HG02798 (cell line): ENCODE measurements around the gene LYAR.
"Not testable (repeated sequence)": the region's sequence is repeated elsewhere in the genome, so short reads cannot be mapped to it uniquely, and the experiment has no call there.

ENCODE experiments used
- ATAC-seq: cut with Tn5 transposase; IDR thresholded peaks from one replicate; pipeline ENCODE4 v1.9.1; 2021; ENCODE audit warnings: mild to moderate bottlenecking; ENCODE audit not compliant: unreplicated experiment, poor library complexity

LYAR gene

GRCh38 chr4:4269331-4269731, 20.6 kb downstream of the LYAR start:
- ATAC-seq = no peak

- no peak for ATAC-seq
Measured at GRCh38 chr4:4268776-4269175, 21.2 kb downstream of the LYAR start.

- no peak for ATAC-seq
Measured at GRCh38 chr4:4267981-4268380, 22.0 kb downstream of the LYAR start.

- no peak for ATAC-seq
Measured at GRCh38 chr4:4260185-4260751, 29.7 kb downstream of the LYAR start.

- no peak for ATAC-seq
Measured at GRCh38 chr4:4259484-4260100, 30.4 kb downstream of the LYAR start.

- ATAC-seq = not testable (repeated sequence)
Measured at GRCh38 chr4:4257705-4258104, 32.2 kb downstream of the LYAR start.

GRCh38 chr4:4256799-4257198, 33.2 kb downstream of the LYAR start:
- ATAC-seq = no peak

GRCh38 chr4:4254666-4255065, 35.3 kb downstream of the LYAR start:
- no peak for ATAC-seq

- ATAC-seq = no peak
Measured at GRCh38 chr4:4254199-4254598, 35.8 kb downstream of the LYAR start.

GRCh38 chr4:4249866-4250265, 40.1 kb downstream of the LYAR start:
- ATAC-seq = no peak

GRCh38 chr4:4249342-4249741, 40.6 kb downstream of the LYAR start:
- not testable (repeated sequence) for ATAC-seq

- ATAC-seq = no peak
Measured at GRCh38 chr4:4248885-4249203, 41.1 kb downstream of the LYAR start.

- ATAC-seq = peak; percentile 99
Measured at GRCh38 chr4:4248029-4248884, 41.7 kb downstream of the LYAR start, which contains the start of gene TMEM128. Gene TMEM128, minus strand, starts transcription at chr4:4248223. Its CDS starts 21 bp downstream, at chr4:4248202.

- ATAC-seq = no peak
Measured at GRCh38 chr4:4247696-4248028, 42.3 kb downstream of the LYAR start.

GRCh38 chr4:4245172-4245571, 44.8 kb downstream of the LYAR start:
- ATAC-seq = no peak

- not testable (repeated sequence) for ATAC-seq
Measured at GRCh38 chr4:4239551-4239950, 50.4 kb downstream of the LYAR start.

- no peak for ATAC-seq
Measured at GRCh38 chr4:4233610-4234009, 56.3 kb downstream of the LYAR start.

GRCh38 chr4:4228356-4228668, 61.6 kb downstream of the LYAR start:
- ATAC-seq = no peak

GRCh38 chr4:4227510-4228355, 62.2 kb downstream of the LYAR start:
- ATAC-seq = no peak

GRCh38 chr4:4226606-4227438, 63.1 kb downstream of the LYAR start, which contains the start of gene OTOP1:
Gene OTOP1, minus strand, starts transcription at chr4:4226929. Its CDS starts 65 bp downstream, at chr4:4226864.
- no peak for ATAC-seq
